Measurements from ENCODE around the gene DUSP18.
A peak's percentile ranks its signal among the peaks of the same experiment; 100 is the strongest.
"Not testable (repeated sequence)": the region's sequence is repeated elsewhere in the genome, so short reads cannot be mapped to it uniquely, and the experiment has no call there.

DUSP18 gene

GRCh38 chr22:30679895-30680690 lies 12.4 kb upstream of the DUSP18 start:
- DNase-seq (ENCODE audit: low read depth) = not testable (repeated sequence)

DNA sequence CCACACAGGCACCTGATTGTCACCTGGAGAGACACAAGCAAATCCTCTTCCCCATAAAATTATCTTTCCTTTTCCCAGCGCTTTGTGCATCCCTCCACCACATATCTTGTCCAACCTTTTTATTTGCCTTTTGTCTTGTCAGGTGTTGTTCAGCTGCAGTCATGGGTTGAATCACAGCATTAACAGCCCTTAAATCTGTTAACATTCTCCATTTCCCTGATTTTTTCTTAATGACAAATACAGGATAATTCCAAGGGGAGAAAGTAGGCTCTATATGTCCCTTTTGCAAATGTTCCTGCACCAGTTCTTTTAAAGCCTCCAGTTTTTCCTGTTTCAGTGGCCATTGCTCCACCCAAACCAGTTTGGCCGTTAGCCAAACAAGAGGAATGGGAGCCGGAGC lies 8.9 kb upstream of the DUSP18 start:
- not testable (repeated sequence) for DNase-seq (ENCODE audit: low read depth)

DNA sequence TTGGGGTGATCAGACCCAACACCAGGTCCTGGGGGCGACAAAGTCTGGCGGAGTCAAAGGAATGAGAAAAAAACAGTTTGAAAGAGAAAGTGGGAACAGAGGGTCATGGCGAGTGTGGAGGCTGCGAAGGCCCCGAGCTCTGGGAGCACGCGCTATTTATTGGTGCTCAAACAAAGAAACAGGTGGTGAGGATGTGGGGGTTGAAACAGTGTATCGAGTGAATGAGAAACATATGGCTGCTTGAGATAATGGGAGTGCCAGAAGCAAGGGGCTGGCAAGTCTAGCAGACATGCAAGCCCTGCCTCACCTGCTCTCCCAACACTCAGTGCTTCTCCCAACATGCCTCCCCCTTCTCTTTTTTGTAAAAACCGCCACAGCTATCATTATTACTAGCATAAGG lies 7.8 kb upstream of the DUSP18 start:
- DNase-seq (ENCODE audit: low read depth) = no peak

GRCh38 chr22:30674482-30674881 lies 6.8 kb upstream of the DUSP18 start:
- DNase-seq (ENCODE audit: low read depth) = no peak

DNA sequence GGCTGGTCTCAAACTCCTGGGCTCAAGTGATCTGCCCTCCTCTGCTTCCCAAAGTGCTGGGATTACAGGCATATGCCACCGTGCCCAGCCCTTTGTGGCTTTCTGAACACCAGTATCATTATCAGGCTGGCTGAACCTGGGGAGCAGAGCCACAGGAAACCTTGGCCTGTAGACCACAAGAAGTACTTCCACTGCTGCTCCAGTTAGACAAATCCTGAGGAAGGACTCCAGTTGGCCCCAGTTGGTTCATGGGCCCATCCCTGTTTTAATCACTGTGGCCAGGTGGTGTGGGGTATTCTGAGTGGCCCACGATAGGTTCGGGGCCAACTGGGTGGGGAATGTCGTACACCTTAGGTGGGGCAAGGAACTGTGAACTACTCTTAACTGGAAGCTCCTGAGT lies 5.5 kb upstream of the DUSP18 start:
- no peak for DNase-seq (ENCODE audit: low read depth)

GRCh38 chr22:30671071-30671470 lies 3.4 kb upstream of the DUSP18 start:
- no peak for DNase-seq (ENCODE audit: low read depth)

DNA sequence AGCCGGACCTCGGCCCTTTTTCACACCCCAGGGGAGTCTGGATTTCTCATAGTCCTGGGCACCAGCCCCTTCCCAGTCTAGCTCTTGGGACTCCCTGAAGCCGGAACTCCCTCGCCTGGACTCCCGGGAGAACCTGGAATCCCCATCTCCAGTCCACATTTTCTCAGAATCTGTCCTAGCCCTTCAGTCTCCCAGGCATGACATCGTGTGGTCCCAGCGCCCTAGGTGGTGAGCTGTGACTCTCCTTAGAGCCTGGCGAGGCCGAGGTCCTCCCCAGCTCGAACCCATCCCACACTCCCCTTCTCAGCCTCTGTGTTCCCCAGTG lies 673 bp upstream of the DUSP18 start:
- no peak for DNase-seq (ENCODE audit: low read depth)

DNA sequence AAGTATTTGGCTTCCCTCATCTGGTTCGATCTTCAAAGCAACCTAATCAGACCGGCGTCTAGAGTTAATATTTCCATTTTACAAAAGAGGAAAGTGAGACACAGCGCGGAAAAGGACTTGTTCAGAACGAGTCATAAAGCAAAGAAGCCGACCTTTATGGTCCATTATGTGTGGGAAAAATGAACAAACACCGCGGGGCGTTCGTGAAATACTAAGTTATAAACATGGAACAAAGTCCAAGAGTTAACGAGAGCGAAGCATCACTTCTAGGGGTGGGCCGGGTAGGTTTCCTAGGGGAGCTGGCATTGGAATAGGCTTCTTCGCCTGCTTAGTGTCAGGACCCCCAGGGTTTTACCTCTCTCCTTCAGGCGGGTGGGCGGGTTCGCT lies 575 bp downstream of the DUSP18 start:
- no peak for DNase-seq (ENCODE audit: low read depth)

- no peak for DNase-seq (ENCODE audit: low read depth)
Observed at GRCh38 chr22:30665786-30666185, 1.9 kb downstream of the DUSP18 start.

- no peak for DNase-seq (ENCODE audit: low read depth)
Observed at GRCh38 chr22:30665266-30665665, 2.4 kb downstream of the DUSP18 start.

DNA sequence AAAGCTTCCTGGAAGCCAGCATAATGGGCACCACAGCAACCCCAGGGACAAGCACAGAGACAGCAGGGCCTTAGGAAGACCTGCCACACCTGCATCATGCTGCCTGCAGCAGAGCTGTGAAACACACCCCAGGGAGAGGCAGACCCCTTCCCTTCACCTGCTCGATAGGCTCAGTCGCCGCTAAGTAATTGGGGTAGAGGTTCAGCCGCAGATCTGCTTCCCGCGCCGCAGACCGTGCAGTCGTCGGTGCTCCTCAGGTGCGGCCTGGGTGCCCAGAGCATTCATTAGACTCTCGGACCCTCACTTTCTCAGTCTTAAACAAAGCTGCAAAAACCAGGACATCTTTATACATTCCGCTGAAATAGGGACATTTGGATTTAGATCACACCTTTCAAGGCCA lies 2.9 kb downstream of the DUSP18 start:
- no peak for DNase-seq (ENCODE audit: low read depth)

- DNase-seq (ENCODE audit: low read depth) = no peak
Observed at GRCh38 chr22:30662040-30662439, 5.6 kb downstream of the DUSP18 start.

DNA sequence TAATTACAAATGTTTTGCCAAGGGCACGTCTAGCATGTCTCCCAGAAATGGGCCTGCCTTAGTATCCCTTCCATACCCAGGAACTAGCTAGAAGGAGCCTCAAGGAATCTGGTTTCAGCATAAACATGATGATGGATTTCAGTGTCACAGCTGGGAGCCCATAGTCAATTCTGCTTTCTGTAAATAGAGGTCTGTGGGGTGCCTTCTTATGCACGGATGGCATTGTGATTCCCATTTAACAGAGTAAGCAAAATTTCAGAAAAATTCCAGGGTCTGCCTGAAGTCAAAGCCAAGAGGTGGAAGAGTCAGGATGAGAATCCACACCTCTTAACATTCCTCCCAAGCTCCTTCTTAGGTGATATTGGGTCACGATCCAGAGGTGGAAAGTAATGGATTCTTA lies 12.1 kb downstream of the DUSP18 start:
- DNase-seq (ENCODE audit: low read depth) = no peak

DNA sequence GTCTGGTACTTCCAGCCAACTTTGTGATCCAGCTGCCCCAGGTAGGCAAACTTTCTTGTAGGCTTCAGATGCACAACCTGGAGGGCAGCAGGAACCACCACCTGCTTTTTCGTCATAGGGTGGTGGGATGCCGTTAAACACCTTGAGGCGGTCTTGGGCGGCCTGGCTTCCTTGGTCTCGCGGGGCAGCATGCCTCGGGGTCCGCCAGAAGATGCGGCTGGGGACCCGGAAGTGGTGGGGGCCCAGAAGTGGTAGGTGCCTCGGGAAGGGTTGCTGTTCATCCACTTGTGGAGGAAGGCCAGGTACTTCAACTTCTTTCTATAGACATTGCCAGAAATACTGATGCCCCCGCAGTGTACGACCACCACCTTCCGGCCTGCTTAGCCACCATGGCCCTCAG lies 13.3 kb downstream of the DUSP18 start:
- no peak for DNase-seq (ENCODE audit: low read depth)

DNA sequence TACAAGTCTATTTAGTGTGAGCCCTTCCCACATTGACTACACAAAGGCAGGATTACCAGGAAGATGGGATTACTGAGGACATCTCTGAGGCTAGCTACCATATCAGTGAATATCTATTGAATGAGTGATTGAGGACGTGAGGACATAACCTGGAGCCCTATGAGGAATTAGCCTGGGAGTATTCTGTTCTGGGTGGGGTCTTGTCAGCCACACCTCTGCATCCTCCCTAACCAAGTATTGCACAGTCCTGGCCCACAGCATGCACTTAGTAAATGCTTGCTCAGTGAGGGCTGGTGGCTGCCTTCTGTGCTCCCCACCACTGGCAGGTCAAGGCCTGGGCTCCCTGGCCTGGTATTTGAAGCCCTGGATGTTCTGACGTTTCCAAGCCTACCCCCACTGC lies 14.8 kb downstream of the DUSP18 start:
- no peak for DNase-seq (ENCODE audit: low read depth)

- no peak for DNase-seq (ENCODE audit: low read depth)
Observed at GRCh38 chr22:30650508-30651116, 17.1 kb downstream of the DUSP18 start.

- DNase-seq (ENCODE audit: low read depth) = peak; percentile 45
Observed at GRCh38 chr22:30649430-30650007, 18.2 kb downstream of the DUSP18 start.

DNA sequence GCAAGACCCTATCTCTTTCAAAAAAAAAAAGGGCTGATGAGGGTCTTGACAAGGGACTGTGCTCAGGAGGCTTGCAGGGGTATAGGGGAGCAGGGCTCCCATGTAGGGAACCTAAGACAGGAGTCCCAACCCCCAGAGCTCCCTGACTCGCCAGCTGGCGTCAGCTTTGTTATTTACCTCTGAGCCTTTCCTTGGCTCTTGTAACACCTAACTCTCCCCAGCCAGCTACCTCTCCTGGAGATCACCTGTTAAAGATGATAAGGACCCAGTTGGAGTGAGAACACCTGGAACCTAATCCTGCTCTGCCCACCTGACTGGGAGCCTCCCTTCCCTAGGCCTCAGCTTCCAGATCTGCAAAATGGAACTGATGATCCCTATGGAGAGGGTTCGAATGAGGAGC lies 18.9 kb downstream of the DUSP18 start:
- no peak for DNase-seq (ENCODE audit: low read depth)

- no peak for DNase-seq (ENCODE audit: low read depth)
Observed at GRCh38 chr22:30647536-30647935, 20.1 kb downstream of the DUSP18 start.

DNA sequence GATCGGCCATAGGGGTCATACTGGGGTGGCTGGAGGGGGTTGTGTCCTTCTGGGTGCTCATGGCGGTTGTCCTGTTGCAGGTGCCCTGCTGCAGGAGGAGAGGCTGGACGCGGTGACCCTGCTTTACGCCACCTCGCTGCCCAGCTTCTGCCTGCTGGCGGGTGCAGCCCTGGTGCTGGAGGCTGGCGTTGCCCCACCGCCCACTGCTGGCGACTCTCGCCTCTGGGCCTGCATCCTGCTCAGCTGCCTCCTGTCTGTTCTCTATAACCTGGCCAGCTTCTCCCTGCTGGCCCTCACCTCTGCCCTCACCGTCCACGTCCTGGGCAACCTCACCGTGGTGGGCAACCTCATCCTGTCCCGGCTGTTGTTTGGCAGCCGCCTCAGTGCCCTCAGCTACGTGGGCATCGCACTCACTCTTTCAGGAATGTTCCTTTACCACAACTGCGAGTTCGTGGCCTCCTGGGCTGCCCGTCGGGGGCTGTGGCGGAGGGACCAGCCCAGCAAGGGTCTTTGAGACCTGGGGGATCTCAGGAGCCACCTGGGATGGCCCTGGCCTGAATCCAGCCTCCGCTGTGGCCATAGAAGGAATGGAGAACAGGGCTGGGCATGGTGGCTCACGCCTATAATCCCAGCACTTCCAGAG lies 21.0 kb downstream of the DUSP18 start:
- DNase-seq (ENCODE audit: low read depth) = no peak

DNA sequence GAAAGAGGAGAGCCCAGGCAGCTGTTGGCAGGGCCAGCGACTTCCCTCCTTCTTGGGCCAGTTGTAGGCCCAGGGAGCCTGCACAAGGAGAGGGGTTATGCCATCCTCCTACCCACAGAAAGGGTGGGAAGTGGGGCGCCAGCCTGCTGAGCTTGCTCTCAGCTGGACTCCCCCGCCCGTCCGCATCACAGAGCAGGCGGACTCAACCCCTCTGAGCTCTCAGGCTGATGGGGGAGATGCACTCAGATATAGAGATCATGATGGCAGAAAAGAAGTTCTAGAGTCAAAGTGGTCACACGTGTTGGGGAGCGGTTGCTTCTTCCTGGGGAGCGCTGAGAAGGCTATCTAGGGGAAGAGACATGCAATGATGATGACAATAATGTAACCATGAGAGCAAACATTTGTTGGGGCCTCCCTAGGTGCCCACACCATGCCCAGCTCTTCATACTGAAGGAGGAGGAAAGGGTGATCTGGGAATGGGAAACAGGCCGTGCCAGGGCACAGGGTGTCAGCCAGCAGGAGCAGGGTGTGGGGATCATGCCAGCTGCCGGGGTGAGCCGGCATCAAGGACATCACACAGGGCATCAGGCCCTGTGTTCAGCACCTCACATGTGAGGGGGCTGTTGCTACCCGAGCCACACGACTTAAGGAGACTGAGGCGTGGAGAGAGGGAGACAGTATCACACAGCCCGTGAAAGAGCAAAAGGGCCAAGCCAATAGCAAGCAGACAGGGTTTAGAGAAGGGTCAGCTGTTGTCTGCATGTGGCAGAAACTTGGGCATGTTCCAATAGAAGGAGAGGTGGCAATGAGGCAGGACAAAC lies 24.4 kb downstream of the DUSP18 start:
- no peak for DNase-seq (ENCODE audit: low read depth)

- no peak for DNase-seq (ENCODE audit: low read depth)
Observed at GRCh38 chr22:30640839-30641430, 26.7 kb downstream of the DUSP18 start.

Measured in T-helper 22 cell (primary cell).